K562 (cell line): ENCODE results near the gene POGZ. TPM values are rescaled to one million over a fixed set of nuclear protein-coding genes. Genes with fewer than 3 reads are reported as not detected.
A peak's percentile ranks its signal among the peaks of the same experiment; 100 is the strongest.

Experiments used
- HDAC1 ChIP-seq, 2 experiments: fragments of 450-650 bp; IDR thresholded peaks; 2 replicates each; pipeline ENCODE4 v1.6.1; 2016 to 2017; ENCODE audit warnings: inconsistent platforms in 1 of 2, mild to moderate bottlenecking in 1 of 2, moderate library complexity in 1 of 2
- HDAC2 ChIP-seq: fragments of 450-650 bp; IDR thresholded peaks from 2 replicates; pipeline ENCODE4 v1.6.1; 2016; ENCODE audit warnings: mild to moderate bottlenecking
- MGA ChIP-seq: fragments of 450-650 bp; IDR thresholded peaks from 2 replicates; pipeline ENCODE4 v1.6.1; 2016; ENCODE audit warnings: mild to moderate bottlenecking, moderate library complexity
- MYC ChIP-seq, 2 experiments: fragments of 250-450 bp in 1 of 2; sonication (Bioruptor Pico) in 1 of 2; IDR thresholded peaks; 2 replicates each; pipeline versions ENCODE4 v1.5.1 to v1.6.1; 2012 to 2021; ENCODE audit warnings: low read depth in 2 of 2, borderline replicate concordance in 1 of 2, improper control_type of control experiment in 1 of 2, low read length in 1 of 2, mild to moderate bottlenecking in 1 of 2, moderate library complexity in 1 of 2
- NFYB ChIP-seq: IDR thresholded peaks from 2 replicates; pipeline ENCODE4 v1.6.1; 2011; ENCODE audit warnings: mild to moderate bottlenecking, moderate library complexity; ENCODE audit not compliant: insufficient read length; ENCODE audit errors: extremely low read depth
- PHF20 ChIP-seq: fragments of 450-650 bp; IDR thresholded peaks from 2 replicates; pipeline ENCODE4 v1.6.1; 2018; ENCODE audit not compliant: partially characterized antibody
- PRDM10 ChIP-seq: fragments of 450-650 bp; IDR thresholded peaks from 2 replicates; pipeline ENCODE4 v1.6.1; 2018; ENCODE audit not compliant: partially characterized antibody
- TOE1 ChIP-seq, 2 experiments: fragments of 450-650 bp in 1 of 2; sonication (generic) in 1 of 2; formaldehyde crosslinking in 1 of 2; IDR thresholded peaks; 2 replicates each; pipeline versions ENCODE4 v1.7.1 to v1.8.0; 2016 to 2022; ENCODE audit warnings: borderline replicate concordance in 2 of 2, mild to moderate bottlenecking in 2 of 2, antibody characterized with exemption in 1 of 2, inconsistent platforms in 1 of 2, low read depth in 1 of 2, missing genetic modification reagents in 1 of 2, moderate library complexity in 1 of 2
- ZNF707 ChIP-seq: fragments of 250-450 bp; sonication (Bioruptor Pico); conservative IDR thresholded peaks from 2 replicates; pipeline ENCODE4 v1.8.0; 2022; ENCODE audit warnings: inconsistent platforms, mild to moderate bottlenecking, moderate library complexity
- polyA plus RNA-seq, 8 experiments: library from polyadenylated mRNA; depleted of rRNA in 4 of 8; stranded (reverse) in 5 of 8; unstranded in 3 of 8; fragments of >200 nt; fragmentation: Nextera tagmentation in 2 of 8; fragmentation: Illumina TruSeq in 1 of 8; extraction: Ambion mirVana in 2 of 8; extraction: Trizol in 1 of 8; gene quantifications; 2 replicates each; pipeline versions ENCODE4 v1.2.1 to v1.2.3, GENCODE V29; 2011 to 2014; ENCODE audit warnings: inconsistent platforms in 1 of 8, missing spikeins in 1 of 8
- total RNA-seq, 7 experiments: library from RNA; depleted of rRNA in 6 of 7; stranded (reverse); fragments of >200 nt in 6 of 7; fragmentation: Illumina TruSeq in 2 of 7; extraction: Trizol in 2 of 7; gene quantifications; 2 replicates each; pipeline versions ENCODE4 v1.2.1 to v1.2.3, GENCODE V29; 2011 to 2021; ENCODE audit warnings: low replicate concordance in 1 of 7

Gene POGZ
- total and polyA plus RNA-seq, 9 of the 15 experiments (the other 6 are each of a cell fraction or from before 2014, with no cell fraction given): 9.4 to 40.6 (median 21.6) TPM

GRCh38 chr1:151459331-151460046, at the start of gene POGZ (continued):
- peak; percentile 98 for TF ChIP-seq PRDM10
- peak; percentile 90 for TF ChIP-seq MGA
- TF ChIP-seq NFYB: peak; percentile 80
- no peak for TF ChIP-seq HDAC2
- peak; percentile 33; the same call in 1 of the 2 replicates for TF ChIP-seq TOE1 (IDR thresholded peaks at IDR 0.05; ENCODE audit: borderline replicate concordance)
- no peak for TF ChIP-seq TOE1 (CRISPR knock-in tag; IDR thresholded peaks at IDR 0.05; ENCODE audit: borderline replicate concordance, low read depth)
- TF ChIP-seq MYC (IDR thresholded peaks at IDR 0.05; ENCODE audit: low read depth, low read length): no peak
- 0 out of 2 replicates have a peak, but pooled peaks have one; percentile 33 for TF ChIP-seq MYC (CRISPR knock-in tag; IDR thresholded peaks at IDR 0.05; ENCODE audit: borderline replicate concordance, low read depth)
- TF ChIP-seq ZNF707 (CRISPR knock-in tag): 0 out of 2 replicates have a peak, but pooled peaks have one; percentile 47
- TF ChIP-seq HDAC1 (IDR thresholded peaks at IDR 0.05): no peak
- TF ChIP-seq PHF20: peak; percentile 14
